ENCODE measurements around the gene SPOCD1. TPM values are rescaled to one million over a fixed set of nuclear protein-coding genes. Genes with fewer than 3 reads are reported as not detected.
A peak's percentile ranks its signal among the peaks of the same experiment; 100 is the strongest.

SPOCD1 gene
- total and polyA plus RNA-seq, 2 of the 4 experiments (the other 2 are of a cell fraction): 59.7 to 132 TPM

DNA sequence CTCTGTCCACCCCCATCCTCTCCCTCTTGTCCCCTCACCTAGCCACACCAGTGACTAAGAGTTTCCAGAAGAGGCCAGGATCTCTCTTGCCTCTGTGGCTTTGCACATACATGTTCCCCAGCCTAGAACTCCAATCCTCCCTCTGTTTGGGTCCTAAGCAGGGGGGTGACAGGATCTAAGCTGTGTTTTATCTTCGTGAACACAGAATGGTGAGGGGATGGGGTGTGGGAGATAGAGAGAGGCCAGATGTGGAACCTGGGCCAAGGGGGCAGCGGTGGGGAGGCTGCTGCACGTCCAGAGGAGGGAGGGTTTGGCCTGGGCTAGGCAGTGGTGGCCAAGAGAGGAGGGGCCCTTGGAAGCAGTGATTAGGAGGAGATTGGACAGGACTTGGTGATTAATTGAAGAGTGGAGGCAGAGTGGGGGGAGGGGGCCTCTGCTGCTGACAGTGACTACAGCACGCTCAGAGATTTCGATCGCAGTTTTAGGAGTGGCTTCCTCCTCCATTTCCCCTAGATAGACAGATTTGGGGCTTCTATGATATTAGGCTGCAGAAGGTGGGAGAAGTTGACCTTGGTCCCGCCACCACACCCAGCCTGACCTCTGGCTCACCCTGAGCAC is 34.6 kb downstream of the SPOCD1 start:
- dilution Hi-C loops (cut with HindIII; ENCODE audit: low sequenced_read_pairs, unreplicated experiment): no loop called here
- peaks cover 10% of the 10 kb centered on the region for H3K4me1 ChIP-seq (ENCODE audit: control insufficient read depth, insufficient read depth, low read length)
- no peak overlapping the region for H3K27ac ChIP-seq (ENCODE audit: insufficient read depth, low read length)
- BruUV-seq (replicated peaks): no TSS peak
- H3K9ac ChIP-seq (ENCODE audit: low read depth, low read length): no peak overlapping the region
- peaks cover 13% of the 10 kb centered on the region for H3K27me3 ChIP-seq (ENCODE audit: control insufficient read depth, insufficient read depth, low read length)
- H3K4me2 ChIP-seq (ENCODE audit: low read depth, low read length): no peak overlapping the region
- 80% methylated on average over 1 of the region's 7 CpGs; no CpG with 5 or more reads in 1 of the 2 experiments for WGBS, 2 experiments (ENCODE audit: extremely low coverage in 2 of 2, insufficient read length in 1 of 2)
- peaks cover 3% of the 10 kb centered on the region; the same call in 1 of the 2 replicates for H3K9me1 ChIP-seq (ENCODE audit: insufficient read depth, low read length)
- H2AFZ ChIP-seq (replicated peaks; ENCODE audit: low read length, poor library complexity): peak overlapping the region; percentile 17
- no peak overlapping the region for H2AK9ac ChIP-seq (replicated peaks; ENCODE audit: low read depth, low read length, poor library complexity)
- no peaks in the 10 kb centered on the region for H3K36me3 ChIP-seq (ENCODE audit: control insufficient read depth, insufficient read depth, low read length)
- intact Hi-C loops (cut with micrococcal nuclease): no loop called here
- 0 out of 2 replicates have a peak overlapping the region, but pooled peaks have one; percentile 9 for H3K4ac ChIP-seq (ENCODE audit: low read depth, low read length)
- no peak overlapping the region for H3K18ac ChIP-seq (ENCODE audit: low read depth, low read length)
- H3K23ac ChIP-seq (ENCODE audit: low read depth, low read length): 0 out of 2 replicates have a peak overlapping the region, but pooled peaks have one; percentile 11
- 0 out of 2 replicates have a peak overlapping the region, but pooled peaks have one; percentile 23 for H4K5ac ChIP-seq (ENCODE audit: low read depth, low read length)
- no peaks in the 10 kb centered on the region for H3K9me3 ChIP-seq (ENCODE audit: control insufficient read depth, insufficient read depth, low read length)
- in situ Hi-C loops (cut with MboI; ENCODE audit: low sequenced_read_pairs): no loop called here
- DNase-seq (no peak), ATAC-seq (ENCODE audit: low read depth) (no peak)
- no peak overlapping the region for H4K91ac ChIP-seq (ENCODE audit: insufficient read depth, low read depth, low read length)
- CTCF ChIA-PET: no interaction called here
- H3K4me3 ChIP-seq (ENCODE audit: insufficient read depth, low read depth, low read length): no peak overlapping the region
- H2BK120ac ChIP-seq (ENCODE audit: low read depth, low read length): no peak overlapping the region
- H4K8ac ChIP-seq (ENCODE audit: low read depth in 2 of 2, low read length in 2 of 2): no peak overlapping the region
- no peaks in the 10 kb centered on the region for H3K79me1 ChIP-seq (ENCODE audit: low read depth in 1 of 2, low read length in 2 of 2)
- H3K56ac ChIP-seq (ENCODE audit: extremely low read depth, insufficient read depth, low read length): no peak overlapping the region
- no peak overlapping the region for H2AK5ac ChIP-seq (ENCODE audit: low read depth, low read length)
- H2BK5ac ChIP-seq (ENCODE audit: low read depth, low read length, poor library complexity, severe bottlenecking): no peak overlapping the region
- no peak overlapping the region for H2BK20ac ChIP-seq (ENCODE audit: low read depth, low read length)
- TF ChIP-seq FOS (IDR thresholded peaks at IDR 0.05; ENCODE audit: low read depth, low read length): no peak
- TF ChIP-seq MXI1 (IDR thresholded peaks at IDR 0.05; ENCODE audit: borderline replicate concordance, low read depth, low read length): no peak
- TF ChIP-seq, protein P1, sequence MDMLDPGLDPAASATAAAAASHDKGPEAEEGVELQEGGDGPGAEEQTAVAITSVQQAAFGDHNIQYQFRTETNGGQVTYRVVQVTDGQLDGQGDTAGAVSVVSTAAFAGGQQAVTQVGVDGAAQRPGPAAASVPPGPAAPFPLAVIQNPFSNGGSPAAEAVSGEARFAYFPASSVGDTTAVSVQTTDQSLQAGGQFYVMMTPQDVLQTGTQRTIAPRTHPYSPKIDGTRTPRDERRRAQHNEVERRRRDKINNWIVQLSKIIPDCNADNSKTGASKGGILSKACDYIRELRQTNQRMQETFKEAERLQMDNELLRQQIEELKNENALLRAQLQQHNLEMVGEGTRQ (IDR thresholded peaks at IDR 0.05; ENCODE audit: low read depth, low read length): no peak
- TF ChIP-seq BHLHE40 (IDR thresholded peaks at IDR 0.05; ENCODE audit: low read depth, low read length): no peak
- no peak for TF ChIP-seq RCOR1 (IDR thresholded peaks at IDR 0.05; ENCODE audit: insufficient replicate concordance, low read length)
- no peak for TF ChIP-seq CEBPB (IDR thresholded peaks at IDR 0.05; ENCODE audit: low read depth, low read length)
- TF ChIP-seq MAFK (IDR thresholded peaks at IDR 0.05; ENCODE audit: low read depth, low read length): no peak
- H2BK15ac ChIP-seq (ENCODE audit: low read depth, low read length): no peak overlapping the region
- H3K14ac ChIP-seq (replicated peaks; ENCODE audit: low read depth, low read length): no peak overlapping the region
- POLR2A ChIA-PET (ENCODE audit: unreplicated experiment): no interaction called here
- H4K20me1 ChIP-seq (ENCODE audit: insufficient read depth, low read length): no peaks in the 10 kb centered on the region
